Stimulated activated CD8-positive, alpha-beta memory T cell treated with anti-CD3 and anti-CD28 coated beads, Interleukin-2, amount 100 ng/mL, for 1 hour (primary cell): ENCODE results near the gene KRTAP10-8.
"Not testable (repeated sequence)": the region's sequence is repeated elsewhere in the genome, so short reads cannot be mapped to it uniquely, and the experiment has no call there.

Source experiments
- DNase-seq, 2 donors: peaks; one replicate each; pipeline ENCODE4 v3.0.0-alpha.2; 2020; ENCODE audit warnings: low read depth in 2 of 2

Gene KRTAP10-8

DNA sequence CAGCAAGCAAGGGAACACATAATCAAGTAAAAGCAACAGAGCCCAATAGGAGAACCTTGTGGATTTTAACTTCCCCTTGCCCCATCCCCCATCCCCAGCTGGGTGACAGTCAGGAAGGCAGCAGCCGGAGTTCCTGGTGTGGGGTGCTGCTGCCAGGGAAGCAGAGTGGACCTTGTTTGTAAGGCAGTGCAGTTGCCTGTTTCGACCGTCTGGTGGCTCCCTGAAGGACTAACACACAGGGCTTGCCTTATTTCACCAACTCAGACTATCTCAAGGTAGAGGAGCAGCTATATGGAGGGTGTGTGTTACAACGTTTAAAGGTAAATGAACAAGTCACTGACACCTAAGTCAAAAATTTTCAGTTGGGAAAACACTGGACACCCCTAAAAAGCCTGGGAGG is 6.6 kb downstream of the KRTAP10-8 start:
- DNase-seq, result no peak

DNA sequence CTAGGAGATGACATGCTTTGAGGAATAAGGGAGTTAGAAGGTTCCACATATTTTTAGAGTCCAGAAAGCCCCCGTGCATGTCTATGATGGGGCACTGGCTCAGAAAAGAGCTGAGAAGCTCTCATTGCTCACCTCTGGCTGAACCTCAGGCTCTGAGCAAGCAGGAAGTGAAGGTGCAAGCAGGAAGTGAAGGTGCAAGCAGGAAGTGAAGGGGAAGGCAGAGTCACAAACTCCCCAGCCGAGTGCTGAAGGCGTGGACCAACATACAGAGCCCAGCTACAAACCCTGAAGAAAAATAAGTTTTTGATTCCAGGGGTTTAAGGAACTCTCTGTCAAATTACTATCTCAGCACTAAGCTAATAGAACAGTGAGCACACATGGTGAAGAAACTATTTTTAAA is 7.0 kb downstream of the KRTAP10-8 start:
- peak; percentile 27 to 43 for DNase-seq

DNA sequence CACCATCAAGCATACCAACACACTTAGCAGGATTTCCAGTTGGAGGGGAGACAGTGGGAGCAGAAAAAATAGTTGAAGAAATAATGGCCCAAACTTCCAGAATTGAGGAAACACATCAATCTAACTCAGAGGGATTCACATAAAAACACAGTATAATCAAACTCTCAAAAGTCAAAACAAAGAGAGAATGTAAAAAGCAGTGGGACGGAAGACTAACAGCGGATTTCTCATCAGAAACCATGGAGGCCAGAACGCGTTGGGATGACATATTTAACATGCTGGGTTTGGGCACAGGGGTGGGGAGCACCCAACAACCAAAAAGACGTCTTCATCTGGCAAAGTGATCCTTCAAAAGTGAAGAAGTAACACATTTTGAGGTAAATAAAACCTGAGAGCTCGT is 8.0 kb downstream of the KRTAP10-8 start:
- DNase-seq, result no peak

DNA sequence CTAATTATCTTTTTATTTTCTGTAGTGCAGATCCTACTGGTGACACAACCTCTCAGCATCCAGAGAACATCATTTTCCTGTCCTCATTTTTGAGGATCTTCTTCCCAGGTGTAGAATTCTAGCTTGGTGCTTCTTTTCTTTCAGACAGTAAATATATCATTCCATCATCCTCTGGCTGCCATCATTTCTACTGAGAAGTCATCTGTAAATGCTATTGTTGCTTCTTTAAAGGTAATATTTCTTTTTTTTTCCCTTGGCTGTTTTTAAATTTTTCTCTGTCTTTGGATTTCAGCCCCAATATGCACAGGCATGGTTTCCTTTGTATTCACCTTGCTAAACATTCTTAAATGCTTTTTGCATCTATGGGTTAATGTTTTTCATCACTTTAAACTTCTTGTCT is 11.7 kb downstream of the KRTAP10-8 start:
- no peak for DNase-seq

DNA sequence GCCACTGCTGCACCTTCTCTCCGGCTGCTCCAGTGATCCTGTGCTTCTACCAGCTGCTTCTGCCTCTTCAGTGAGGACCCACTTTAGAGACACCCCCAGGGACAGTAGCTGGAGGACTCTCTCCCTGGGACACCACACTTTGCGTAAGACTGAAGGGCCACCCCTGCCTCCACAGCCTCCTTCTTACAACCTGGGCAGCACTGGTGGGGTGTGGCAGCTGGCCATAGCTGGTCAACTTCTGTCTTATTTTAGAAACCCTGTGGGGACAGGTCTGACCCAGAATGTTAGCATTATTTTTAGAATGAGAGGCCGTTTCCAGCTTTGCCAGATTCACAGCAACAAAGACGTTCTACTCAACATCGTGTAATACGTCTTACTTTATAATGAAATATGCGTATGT is 13.9 kb downstream of the KRTAP10-8 start:
- DNase-seq, result no peak

DNA sequence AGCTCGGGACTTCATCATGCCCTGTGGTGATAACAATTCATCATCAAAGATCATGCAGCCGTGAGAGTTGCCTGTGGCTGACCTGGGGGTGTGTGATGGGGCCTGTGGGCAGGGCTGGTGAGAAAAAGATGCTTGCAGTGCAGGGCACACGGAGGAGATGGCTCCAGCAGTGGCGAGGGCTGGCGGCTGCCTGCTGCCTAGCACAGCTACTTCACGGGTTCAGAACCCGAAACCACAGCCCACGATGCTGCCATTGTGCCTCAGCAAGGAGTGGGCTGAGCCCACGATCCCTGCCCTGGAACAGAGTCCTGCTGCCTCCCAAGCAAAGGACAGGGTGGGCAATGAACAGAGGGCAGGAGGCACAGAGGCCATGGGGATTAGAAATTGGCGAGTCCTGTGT is 14.4 kb downstream of the KRTAP10-8 start:
- DNase-seq, result no peak

DNA sequence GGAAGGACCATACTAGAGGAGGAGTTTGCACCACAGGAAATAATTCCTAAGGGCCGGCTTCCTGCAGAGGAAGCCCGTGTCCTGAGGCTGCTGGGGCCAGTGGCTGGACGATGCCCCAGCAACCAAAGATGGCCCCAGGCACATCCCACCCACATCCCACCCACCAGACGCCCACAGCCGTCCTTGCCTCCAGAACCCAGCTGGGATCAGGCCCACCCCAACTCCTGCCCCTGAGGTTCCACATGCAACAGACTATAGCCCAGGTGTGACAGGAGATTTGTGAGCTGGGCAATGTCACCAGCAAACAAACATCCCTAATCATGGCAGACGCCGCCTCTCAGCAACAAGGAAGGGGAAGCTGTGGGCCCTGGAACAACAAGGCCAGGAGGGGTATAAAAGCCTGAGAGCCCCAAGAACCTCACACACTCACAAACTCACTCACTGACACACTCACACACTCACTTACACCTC is 14.8 kb downstream of the KRTAP10-8 start, which contains the start of gene KRTAP10-9:
TSS of gene KRTAP10-9 (plus strand) at position 421 of the 471 bp plus-strand sequence. CDS start 79 bp downstream, outside the sequence.
- DNase-seq, result no peak

DNA sequence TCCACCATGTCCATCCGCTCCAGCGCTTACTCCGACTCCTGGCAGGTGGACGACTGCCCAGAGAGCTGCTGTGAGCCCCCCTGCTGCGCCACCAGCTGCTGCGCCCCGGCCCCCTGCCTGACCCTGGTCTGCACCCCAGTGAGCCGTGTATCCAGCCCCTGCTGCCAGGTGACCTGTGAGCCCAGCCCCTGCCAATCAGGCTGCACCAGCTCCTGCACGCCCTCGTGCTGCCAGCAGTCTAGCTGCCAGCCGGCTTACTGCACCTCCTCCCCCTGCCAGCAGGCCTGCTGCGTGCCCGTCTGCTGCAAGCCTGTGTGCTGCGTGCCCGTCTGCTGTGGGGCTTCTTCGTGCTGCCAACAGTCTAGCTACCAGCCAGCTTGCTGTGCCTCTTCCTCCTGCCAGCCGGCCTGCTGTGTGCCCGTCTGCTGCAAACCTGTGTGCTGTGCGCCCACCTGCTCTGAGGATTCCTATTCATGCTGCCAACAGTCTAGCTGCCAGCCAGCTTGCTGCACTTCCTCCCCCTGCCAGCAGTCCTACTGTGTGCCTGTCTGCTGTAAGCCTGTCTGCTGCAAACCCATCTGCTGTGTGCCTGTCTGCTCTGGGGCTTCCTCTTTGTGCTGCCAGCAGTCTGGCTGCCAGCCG is 15.4 kb downstream of the KRTAP10-8 start:
- DNase-seq, result not testable (repeated sequence)

DNA sequence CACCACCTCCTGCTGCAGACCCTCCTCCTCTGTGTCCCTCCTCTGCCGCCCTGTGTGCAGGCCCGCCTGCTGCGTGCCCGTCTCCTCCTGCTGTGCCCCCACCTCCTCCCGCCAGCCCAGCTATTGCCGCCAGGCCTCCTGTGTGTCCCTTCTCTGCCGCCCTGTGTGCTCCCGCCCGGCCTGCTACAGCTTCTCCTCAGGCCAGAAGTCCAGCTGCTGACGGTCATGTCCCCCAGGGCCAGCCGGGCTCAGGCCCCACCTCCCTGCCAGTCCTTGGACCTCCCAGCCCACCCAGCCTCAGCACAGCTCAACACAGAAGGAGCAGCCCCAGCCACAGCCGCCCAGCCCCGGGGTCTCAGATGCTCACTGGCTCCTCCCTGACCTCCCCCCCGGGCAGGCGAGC is 16.0 kb downstream of the KRTAP10-8 start:
- DNase-seq, result not testable (repeated sequence)

DNA sequence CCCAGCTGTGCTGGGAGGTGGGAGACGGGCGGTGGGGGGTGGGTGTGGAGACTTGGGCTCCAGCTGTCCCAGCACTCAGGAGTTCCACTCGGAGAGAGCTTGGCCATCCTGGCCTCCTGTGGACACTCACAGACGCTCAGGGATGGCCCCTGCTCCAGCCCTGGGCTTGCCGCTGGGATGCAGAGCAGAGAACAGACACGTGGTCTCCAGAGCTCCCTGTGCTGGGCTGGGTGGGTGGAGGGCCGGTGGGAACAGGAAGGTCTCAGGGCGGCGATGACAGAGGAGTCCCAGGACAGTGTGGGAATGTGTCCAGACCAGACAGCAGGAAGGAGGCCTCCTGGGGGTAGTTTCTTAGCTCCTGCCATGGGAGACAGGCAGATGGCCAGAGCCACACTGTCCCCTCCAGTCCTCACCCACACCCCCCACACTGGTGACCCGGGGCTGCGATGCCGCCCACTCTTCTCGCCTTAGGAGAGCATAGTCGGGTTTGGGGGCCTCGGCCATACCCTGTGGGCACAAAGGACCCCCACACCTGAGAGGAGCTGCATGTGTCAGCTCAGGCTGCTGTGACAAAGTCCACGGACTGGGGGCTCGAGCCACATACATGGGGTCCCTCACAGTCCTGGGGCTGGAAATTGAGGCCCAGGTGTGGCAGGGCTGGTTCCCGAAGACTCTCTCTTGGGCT is 17.0 kb downstream of the KRTAP10-8 start:
- DNase-seq, result no peak

DNA sequence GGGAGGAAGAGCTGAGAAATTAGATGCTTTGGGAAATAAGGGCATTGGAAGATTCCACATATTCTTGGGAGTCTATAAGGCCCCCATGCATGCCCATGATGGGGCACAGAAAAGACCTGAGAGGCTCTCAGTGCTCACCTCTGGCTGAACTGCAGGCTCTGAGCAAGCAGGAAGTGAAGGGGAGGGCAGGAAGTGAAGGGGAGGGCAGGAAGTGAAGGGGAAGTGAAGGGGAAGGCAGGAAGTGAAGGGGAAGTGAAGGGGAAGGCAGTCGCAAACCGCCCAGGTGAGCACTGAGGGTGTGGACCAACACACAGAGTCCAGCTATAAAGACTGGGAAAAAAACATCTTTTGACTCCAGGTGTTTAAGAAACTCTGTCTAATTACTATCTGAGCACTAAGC is 18.6 kb downstream of the KRTAP10-8 start:
- DNase-seq, result no peak

DNA sequence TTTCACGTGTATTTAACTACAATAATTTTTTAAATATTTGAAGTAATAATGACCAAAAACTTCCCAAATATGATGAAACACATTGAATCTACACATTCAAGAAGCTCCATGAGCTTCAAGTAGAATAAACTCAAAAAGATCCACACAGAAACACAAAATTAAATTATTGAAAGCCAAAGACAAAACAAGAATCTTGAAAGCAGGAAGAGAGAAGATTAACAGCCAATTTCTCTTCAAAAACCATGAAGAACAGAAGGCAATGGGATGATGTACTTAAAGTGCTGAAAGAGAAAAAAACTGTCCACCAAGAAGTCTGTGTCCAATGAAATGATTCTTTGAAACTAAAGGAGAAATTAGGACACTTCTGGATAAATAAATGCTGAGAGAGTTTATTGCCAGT is 20.2 kb downstream of the KRTAP10-8 start:
- DNase-seq, result no peak

DNA sequence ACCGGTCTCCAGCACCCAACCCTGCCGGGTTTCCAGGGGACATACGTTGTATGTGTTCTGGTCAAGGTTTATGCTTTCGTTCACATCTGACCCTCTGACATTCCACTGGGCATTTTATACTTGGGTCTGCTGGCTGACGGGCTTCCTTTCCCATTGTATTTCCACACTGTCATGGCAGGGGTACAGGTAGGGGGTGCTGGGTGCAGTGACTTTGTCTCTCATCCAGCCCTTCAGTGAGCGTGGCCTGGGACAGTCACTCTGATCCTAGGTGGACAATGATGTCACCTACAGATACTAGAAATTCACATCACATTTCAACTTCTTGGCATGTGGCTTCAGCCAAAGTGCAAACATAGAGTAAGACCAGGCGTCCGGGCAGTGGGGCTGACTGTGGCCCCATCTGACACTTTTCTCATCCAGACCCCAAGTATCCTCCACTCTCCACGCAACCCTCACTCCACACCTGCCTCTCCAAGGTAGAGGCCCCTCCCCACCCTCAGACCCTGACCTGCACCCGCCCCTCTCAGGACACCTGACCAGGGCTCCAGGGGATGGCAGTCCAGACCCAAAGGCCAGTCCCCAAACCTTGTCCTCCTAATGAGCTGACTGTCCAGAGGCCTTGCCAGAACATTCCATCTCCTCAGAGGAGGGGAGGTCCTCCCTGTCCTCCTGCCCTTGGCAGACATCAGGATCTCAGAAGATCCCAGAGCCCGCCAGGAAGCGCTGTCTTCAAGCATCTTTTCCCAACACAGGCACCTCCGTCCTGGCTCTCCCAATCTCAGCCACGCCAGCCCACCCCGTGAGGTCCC is 24.5 kb downstream of the KRTAP10-8 start:
- no peak for DNase-seq

DNA sequence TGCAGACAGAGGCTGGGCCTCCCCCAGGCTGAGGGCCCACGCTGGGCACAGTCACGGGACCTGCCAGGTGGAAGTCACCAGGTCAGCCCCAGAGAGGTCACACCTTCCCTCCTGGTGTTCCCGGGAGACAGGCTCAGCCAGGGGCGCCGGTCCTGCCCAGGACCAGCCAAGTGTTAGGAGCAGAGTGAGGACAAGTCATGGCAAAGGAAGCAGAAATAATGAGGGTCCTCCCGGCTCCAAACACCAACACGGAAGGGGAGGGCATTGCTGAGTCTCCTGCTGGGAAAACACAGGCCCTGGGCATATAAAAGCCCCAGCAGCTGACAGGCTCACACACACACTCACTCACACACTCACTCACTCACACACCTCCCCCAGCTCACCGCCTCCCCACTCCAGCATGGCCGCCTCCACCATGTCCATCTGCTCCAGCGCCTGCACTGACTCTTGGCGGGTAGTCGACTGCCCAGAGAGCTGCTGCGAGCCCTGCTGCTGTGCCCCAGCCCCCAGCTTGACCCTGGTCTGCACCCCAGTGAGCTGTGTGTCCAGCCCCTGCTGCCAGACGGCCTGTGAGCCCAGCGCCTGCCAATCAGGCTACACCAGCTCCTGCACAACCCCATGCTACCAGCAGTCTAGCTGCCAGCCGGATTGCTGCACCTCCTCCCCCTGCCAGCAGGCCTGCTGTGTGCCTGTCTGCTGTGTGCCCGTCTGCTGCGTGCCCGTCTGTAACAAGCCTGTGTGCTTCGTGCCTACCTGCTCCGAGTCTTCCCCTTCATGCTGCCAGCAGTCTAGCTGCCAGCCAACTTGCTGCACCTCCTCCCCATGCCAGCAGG is 25.4 kb downstream of the KRTAP10-8 start, which contains the start of gene KRTAP10-10:
TSS of gene KRTAP10-10 (plus strand) at position 339 of the 833 bp plus-strand sequence. CDS start at position 401, 62 bp downstream.
- no peak for DNase-seq

DNA sequence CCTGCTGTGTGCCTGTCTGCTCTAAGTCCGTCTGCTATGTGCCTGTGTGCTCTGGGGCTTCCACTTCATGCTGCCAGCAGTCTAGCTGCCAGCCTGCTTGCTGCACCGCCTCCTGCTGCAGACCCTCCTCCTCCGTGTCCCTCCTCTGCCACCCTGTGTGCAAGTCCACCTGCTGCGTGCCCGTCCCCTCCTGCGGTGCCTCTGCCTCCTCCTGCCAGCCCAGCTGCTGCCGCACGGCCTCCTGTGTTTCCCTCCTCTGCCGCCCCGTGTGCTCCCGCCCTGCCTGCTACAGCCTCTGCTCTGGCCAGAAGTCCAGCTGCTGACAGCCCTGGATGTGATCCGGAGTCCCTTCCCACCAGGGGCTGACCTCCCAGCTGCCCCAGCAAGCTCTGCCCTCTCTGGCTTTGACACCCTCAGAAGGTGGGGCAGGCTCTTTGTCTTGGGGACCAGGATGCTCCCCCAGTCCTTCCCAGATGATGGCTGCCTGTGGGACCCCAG is 26.0 kb downstream of the KRTAP10-8 start:
- not testable (repeated sequence) for DNase-seq

DNA sequence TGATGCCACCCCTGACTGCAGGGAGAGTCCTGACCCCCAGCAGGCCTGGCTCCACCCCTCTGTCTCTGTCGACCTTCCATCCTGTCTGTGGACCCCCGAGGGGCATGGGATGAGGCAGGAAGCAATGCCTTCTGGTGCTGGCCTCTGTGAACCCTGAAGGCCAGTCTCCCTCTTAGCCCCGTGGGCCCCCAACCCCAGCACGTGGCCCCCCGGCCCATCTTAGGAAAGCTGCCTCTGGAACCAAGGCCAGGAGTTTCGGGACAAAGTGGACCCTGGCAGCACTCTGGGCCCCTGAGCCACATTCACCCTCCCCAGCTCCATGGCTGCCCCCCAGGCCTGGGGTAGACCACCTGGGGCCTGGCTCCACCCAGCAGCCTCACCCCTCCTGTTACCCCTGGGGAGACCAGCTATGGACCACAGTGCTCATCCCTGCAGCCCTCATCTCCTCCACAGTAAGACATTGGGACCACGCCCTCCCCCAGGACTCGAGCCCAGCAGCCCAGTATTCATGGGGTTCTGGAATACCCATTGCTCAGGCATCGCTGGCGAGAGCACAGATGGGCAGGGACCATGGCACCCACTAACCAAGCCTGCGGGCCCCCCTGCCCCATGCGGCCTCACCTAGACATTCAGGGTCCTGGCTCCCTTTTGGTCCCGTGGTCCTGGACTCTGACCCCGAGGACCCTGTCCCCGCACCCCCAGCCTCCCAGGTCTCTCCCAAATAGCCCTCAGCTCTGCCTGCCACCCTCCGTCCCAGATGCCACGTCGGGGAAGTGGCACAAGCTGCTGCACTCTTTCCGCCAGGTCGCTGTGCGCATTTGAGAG is 26.8 kb downstream of the KRTAP10-8 start:
- DNase-seq, result not testable (repeated sequence)

DNA sequence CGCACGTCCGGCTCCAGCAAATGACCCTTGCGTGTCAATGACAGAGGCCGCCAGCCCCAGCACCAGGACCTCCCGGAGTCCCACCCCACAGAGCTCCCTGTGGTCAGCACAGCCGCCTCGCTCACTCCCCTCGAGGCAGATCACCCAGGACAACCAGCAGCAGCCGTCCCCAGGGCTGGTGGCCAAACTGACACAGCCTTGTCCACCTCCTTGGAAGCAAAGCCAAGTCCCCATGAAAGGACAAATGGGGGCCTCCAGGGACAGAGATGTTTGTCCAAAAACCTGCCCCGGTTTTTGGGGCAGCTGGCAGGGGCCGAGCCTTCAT is 27.4 kb downstream of the KRTAP10-8 start:
- no peak for DNase-seq

DNA sequence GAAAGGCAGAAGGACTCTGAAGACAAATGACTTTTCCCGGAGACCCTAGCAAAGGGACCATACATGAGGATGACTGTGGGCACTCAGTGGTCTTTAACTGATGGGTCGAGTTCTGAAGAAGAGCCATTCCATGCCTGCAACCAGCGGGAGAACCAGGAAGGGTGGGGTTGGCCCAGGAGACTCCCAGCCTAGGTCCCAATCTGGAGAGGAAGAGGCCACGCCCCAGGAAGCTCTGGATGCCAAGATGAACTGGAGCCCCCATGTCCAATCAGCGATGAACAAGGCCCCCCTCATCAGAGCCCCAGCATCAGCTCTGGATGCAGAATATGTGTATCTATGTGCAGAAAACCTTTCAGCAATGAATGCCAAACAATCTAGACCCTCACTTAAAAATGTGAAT is 28.9 kb downstream of the KRTAP10-8 start:
- DNase-seq, result no peak

DNA sequence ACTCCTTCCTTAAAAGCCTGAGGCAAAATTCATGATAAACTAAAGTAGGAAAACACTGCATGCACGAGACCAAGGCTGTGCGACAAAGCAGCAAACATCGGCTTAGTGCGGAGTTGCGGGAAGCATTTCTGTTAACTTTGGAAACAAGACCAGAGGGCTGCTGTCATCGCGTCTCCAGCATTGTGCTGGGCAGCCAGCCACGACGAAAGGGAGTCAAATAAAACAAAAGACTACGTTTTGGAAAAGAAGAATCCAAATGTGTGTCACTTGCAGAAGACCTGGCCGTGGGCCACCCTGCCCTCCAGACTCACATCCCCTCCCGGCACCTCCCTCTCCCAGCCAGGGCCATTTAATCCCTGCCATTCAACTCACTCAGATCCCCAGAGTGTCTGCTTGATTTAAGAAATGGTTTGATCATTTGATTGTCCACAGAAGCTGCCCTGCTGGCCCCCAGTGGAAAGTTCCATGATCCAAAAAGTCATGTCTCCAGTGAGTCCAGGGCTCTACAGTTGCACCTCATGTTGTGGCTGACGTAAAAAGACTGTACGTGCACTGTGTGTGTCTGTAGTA is 31.9 kb downstream of the KRTAP10-8 start:
- no peak for DNase-seq

DNA sequence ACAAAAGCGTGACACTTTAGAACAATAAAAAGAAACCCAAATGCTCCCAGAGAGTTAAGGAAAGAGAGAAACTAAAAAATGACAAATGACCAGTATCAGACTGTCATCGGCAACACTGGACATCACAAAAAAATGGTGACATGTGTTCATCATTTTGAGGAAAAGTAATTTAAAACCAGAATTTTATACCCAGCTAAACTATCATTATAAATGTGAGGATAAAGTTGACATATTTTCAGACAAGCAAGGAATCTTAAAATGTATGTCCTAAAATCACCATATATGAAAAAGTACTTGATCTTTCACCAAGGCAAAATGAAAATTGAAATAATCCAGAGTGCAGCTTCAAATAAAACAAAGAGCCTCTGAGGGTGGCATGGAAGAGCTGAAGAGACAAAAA is 33.0 kb downstream of the KRTAP10-8 start:
- no peak for DNase-seq
